GM12874 (cell line): ENCODE measurements around the gene DDAH1.

ENCODE experiments used
- TF ChIP-seq, protein P1 (sequence below): IDR thresholded peaks from 2 replicates; pipeline ENCODE4 v1.5.1; 2011; ENCODE audit warnings: low read depth, mild to moderate bottlenecking, control low read depth, low read length, moderate library complexity; ENCODE audit not compliant: insufficient read depth

Gene DDAH1

DNA sequence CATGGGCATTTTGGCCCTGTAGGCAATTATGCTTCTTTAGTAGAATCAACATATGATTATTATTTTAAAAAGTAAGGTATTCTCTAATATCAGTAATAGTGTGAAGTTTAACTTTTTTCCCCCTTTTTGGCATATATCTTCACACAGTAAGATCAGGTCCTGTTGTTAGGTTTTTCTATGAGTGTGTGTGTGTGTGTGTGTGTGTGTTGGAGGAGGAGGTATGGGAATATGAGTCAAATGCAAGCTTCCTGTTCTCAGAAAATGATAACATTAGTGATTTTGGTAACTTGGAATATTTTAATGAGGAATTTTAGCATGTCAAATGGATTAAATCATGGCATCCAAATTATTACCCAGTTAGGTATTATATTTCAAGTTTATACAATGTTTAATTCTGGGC lies 122.8 kb downstream of the DDAH1 start:
- TF ChIP-seq, protein P1, sequence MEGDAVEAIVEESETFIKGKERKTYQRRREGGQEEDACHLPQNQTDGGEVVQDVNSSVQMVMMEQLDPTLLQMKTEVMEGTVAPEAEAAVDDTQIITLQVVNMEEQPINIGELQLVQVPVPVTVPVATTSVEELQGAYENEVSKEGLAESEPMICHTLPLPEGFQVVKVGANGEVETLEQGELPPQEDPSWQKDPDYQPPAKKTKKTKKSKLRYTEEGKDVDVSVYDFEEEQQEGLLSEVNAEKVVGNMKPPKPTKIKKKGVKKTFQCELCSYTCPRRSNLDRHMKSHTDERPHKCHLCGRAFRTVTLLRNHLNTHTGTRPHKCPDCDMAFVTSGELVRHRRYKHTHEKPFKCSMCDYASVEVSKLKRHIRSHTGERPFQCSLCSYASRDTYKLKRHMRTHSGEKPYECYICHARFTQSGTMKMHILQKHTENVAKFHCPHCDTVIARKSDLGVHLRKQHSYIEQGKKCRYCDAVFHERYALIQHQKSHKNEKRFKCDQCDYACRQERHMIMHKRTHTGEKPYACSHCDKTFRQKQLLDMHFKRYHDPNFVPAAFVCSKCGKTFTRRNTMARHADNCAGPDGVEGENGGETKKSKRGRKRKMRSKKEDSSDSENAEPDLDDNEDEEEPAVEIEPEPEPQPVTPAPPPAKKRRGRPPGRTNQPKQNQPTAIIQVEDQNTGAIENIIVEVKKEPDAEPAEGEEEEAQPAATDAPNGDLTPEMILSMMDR: no peak

GRCh38 chr1:85340427-85340826 lies 124.5 kb downstream of the DDAH1 start:
- TF ChIP-seq, protein P1: no peak

GRCh38 chr1:85339656-85340399 lies 125.1 kb downstream of the DDAH1 start:
- TF ChIP-seq, protein P1: no peak

- TF ChIP-seq, protein P1: no peak
These were observed 125.9 kb downstream of the DDAH1 start for GRCh38 chr1:85339089-85339488.

DNA sequence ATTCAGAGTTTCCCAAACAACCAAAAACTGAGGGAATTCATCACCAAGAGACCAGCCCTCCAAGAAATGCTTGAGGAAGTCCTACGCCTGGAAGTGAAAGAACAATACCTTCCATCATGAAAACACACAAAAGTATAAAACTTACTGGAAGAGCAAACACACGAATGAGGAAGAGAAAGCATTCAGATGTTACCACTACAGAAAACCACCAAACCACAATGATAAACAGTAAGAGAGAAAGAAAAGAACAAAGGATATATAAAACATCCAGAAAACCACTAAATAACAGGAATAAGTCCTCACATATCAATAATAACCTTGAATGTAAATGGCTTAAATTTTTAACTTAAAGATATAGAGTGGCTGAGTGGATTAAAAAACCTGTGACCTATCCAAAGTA lies 130.0 kb downstream of the DDAH1 start:
- TF ChIP-seq, protein P1: no peak

- TF ChIP-seq, protein P1: no peak
These were observed 131.8 kb downstream of the DDAH1 start for GRCh38 chr1:85333186-85333585.

GRCh38 chr1:85332575-85332974 lies 132.4 kb downstream of the DDAH1 start:
- TF ChIP-seq, protein P1: no peak
